ENCODE results near the gene MC1R. TPM values are rescaled to one million over a fixed set of nuclear protein-coding genes. Genes with fewer than 3 reads are reported as not detected.
"Not testable (repeated sequence)": the region's sequence is repeated elsewhere in the genome, so short reads cannot be mapped to it uniquely, and the experiment has no call there.

MC1R gene
- total RNA-seq, 1 experiment from 2014 or later, result 12.2 TPM

DNA sequence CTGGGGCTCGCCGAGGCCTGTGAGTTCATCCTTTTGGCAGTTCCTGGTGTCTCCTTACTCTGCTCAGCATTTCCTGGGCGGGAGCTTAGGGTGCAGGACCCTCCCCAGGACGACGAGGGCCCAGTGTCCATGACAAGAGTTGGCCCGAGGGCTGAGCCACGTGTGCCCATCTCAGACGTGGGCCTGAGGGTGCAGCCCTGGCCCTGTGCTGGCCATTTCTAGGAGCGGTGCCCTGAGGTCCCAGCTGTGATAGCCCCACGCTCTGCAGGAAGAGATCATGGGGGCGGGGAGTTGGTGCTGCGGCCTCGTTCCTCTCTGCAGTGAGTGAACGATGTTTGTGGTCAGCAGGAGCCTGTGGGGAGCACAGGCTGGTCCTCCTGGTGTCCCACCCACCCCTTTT is 6.0 kb upstream of the MC1R start (continued):
- TF ChIP-seq, protein P1, sequence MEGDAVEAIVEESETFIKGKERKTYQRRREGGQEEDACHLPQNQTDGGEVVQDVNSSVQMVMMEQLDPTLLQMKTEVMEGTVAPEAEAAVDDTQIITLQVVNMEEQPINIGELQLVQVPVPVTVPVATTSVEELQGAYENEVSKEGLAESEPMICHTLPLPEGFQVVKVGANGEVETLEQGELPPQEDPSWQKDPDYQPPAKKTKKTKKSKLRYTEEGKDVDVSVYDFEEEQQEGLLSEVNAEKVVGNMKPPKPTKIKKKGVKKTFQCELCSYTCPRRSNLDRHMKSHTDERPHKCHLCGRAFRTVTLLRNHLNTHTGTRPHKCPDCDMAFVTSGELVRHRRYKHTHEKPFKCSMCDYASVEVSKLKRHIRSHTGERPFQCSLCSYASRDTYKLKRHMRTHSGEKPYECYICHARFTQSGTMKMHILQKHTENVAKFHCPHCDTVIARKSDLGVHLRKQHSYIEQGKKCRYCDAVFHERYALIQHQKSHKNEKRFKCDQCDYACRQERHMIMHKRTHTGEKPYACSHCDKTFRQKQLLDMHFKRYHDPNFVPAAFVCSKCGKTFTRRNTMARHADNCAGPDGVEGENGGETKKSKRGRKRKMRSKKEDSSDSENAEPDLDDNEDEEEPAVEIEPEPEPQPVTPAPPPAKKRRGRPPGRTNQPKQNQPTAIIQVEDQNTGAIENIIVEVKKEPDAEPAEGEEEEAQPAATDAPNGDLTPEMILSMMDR (IDR thresholded peaks at IDR 0.05 in 2 of 3, conservative IDR thresholded peaks at IDR 0.05 in 1 of 3; ENCODE audit: borderline replicate concordance in 1 of 3, insufficient read depth in 1 of 3, low read depth in 2 of 3, low read length in 2 of 3), result no peak
- TF ChIP-seq SRF (IDR thresholded peaks at IDR 0.05; ENCODE audit: low read depth), result no peak
- no peak for TF ChIP-seq JUND (IDR thresholded peaks at IDR 0.05)
- TF ChIP-seq ZFX (IDR thresholded peaks at IDR 0.05), result no peak
- no peak for TF ChIP-seq FOSL1 (IDR thresholded peaks at IDR 0.05; ENCODE audit: low read depth)

DNA sequence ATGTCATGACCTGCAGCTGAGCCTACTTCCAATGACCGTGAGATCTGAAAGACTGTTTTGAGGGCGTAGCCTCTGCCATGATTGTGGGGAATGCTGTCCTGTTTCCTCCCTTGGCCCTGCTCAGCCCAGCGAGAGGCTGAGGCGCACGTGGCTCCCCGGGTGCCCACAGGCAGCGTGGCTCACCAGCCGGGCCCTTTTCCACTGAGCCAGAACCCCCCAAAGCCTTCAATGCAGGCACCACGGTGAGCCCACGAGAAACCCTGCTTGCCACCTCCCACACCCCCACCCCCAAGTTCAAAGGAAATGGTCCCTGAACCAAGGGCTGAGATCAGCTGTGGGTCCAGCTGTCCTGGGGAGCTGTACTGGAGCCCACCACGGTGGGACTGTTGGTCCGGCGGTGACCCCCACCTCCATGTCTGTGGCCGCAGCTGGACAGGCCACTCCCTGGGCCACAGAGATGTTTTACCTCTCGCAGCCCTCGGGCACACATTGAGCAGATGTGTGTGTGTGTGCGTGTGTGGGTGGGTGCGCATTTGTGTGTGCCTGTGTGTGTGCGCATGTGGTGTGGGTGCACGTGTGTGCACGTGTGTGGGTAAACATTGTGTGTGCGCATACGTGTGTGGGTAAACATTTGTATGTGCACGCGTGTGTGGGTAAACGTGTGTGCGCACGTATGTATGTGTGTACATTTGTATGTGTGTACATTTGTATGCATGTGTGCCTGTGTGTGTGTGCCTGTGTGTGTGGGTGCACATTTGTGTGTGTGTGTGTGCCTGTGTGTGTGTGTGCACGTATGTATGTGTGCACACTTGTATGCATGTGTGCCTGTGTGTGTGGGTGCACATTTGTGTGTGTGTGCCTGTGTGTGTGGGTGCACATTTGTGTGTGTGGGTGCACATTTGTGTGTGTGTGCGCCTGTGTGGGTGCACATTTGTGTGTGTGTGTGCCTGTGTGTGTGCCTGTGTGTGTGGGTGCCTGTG is 5.0 kb upstream of the MC1R start:
- Histone ChIP-seq H3K27me3 (ENCODE audit: insufficient read depth, low read length) (no peaks in the 10 kb centered on the region), H3K4me3 (replicated peaks in 1 of 2; ENCODE audit: low read depth in 1 of 2, low read length in 2 of 2) (no peak overlapping the region), H3K9me2 (ENCODE audit: insufficient read depth) (no peaks in the 10 kb centered on the region), H3K4me2 (ENCODE audit: low read length) (no peak overlapping the region), H3K9ac (ENCODE audit: low read length) (no peak overlapping the region), H4K20me1 (ENCODE audit: insufficient read depth) (no peaks in the 10 kb centered on the region), H3K4me1 (ENCODE audit: control insufficient read depth in 1 of 2, insufficient read depth in 2 of 2, low read length in 2 of 2) (peaks cover 28 to 40% of the 10 kb centered on the region in 2 experiments), H3K36me3 (ENCODE audit: control insufficient read depth in 1 of 2, insufficient read depth in 2 of 2, low read length in 2 of 2) (peaks cover 4 to 15% of the 10 kb centered on the region in 2 experiments; a peak in 3 of 4 replicates), H3K27ac (ENCODE audit: low read depth, low read length) (peak overlapping the region; percentile 17; the same call in 1 of the 2 replicates), H3K79me2 (ENCODE audit: insufficient read depth, low read length) (no peaks in the 10 kb centered on the region), H3K9me3 (ENCODE audit: control insufficient read depth in 1 of 2, insufficient read depth in 1 of 2, low read depth in 1 of 2, low read length in 2 of 2) (no peaks in the 10 kb centered on the region), H2AFZ (ENCODE audit: low read depth, low read length, poor library complexity, severe bottlenecking) (no peak overlapping the region)
- RAD21 ChIA-PET (ENCODE audit: low non-redundant PET in 1 of 2, low total read pairs in 2 of 2, uncharacterized antibody in 2 of 2, unreplicated experiment in 2 of 2), result no interaction called here
- CTCF ChIA-PET, result no interaction called here
- intact Hi-C loops (cut with micrococcal nuclease), result no loop called here
- ATAC-seq (no peak), DNase-seq (ENCODE audit: low read depth, low spot score) (no peak)
- TF ChIP-seq, protein P1 (IDR thresholded peaks at IDR 0.05 in 2 of 3, conservative IDR thresholded peaks at IDR 0.05 in 1 of 3; ENCODE audit: borderline replicate concordance in 1 of 3, insufficient read depth in 1 of 3, low read depth in 2 of 3, low read length in 2 of 3), result no peak
- POLR2A ChIA-PET, result interaction anchor here (1.4 kb wide), 1 partner anchor 9 kb away, joined by 4 read pairs; the partner anchor contains the start of gene TUBB3
- no TSS peak for BruUV-seq (replicated peaks)

DNA sequence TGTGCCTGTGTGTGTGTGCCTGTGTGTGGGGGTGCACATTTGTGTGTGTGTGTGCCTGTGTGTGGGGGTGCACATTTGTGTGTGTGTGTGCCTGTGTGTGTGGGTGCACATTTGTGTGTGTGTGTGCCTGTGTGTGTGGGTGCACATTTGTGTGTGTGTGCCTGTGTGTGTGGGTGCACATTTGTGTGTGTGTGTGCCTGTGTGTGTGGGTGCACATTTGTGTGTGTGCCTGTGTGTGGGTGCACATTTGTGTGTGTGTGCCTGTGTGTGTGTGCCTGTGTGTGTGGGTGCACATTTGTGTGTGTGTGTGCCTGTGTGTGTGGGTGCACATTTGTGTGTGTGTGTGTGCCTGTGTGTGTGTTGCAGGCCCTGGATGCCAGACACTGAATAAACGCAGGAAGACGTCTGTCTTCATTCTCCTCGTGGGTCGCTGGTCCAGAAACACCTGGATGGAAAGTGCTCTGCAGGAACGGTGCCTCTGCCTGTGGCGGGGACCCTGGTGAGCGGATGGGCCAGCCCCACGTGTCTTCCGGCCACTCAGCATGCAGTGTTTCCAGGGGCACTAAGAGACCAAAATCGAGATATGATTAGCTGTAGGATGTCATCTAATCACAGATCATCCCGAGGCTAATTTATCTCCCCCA is 3.9 kb upstream of the MC1R start:
- POLR2A ChIA-PET; H3K27me3 ChIP-seq (ENCODE audit: insufficient read depth, low read length); ATAC-seq; H3K79me2 ChIP-seq (ENCODE audit: insufficient read depth, low read length); intact Hi-C loops (cut with micrococcal nuclease); H4K20me1 ChIP-seq (ENCODE audit: insufficient read depth); H3K4me3 ChIP-seq (replicated peaks in 1 of 2; ENCODE audit: low read depth in 1 of 2, low read length in 2 of 2); H3K27ac ChIP-seq (ENCODE audit: low read depth, low read length); H3K9ac ChIP-seq (ENCODE audit: low read length); H3K9me2 ChIP-seq (ENCODE audit: insufficient read depth); H2AFZ ChIP-seq (ENCODE audit: low read depth, low read length, poor library complexity, severe bottlenecking); RAD21 ChIA-PET (ENCODE audit: low non-redundant PET in 1 of 2, low total read pairs in 2 of 2, uncharacterized antibody in 2 of 2, unreplicated experiment in 2 of 2); BruUV-seq (replicated peaks); H3K9me3 ChIP-seq (ENCODE audit: control insufficient read depth in 1 of 2, insufficient read depth in 1 of 2, low read depth in 1 of 2, low read length in 2 of 2); H3K4me2 ChIP-seq (ENCODE audit: low read length); CTCF ChIA-PET; DNase-seq (ENCODE audit: low read depth, low spot score): not testable (repeated sequence)
- Histone ChIP-seq H3K4me1 (ENCODE audit: control insufficient read depth in 1 of 2, insufficient read depth in 2 of 2, low read length in 2 of 2) (peaks cover 37 to 48% of the 10 kb centered on the region in 2 experiments), H3K36me3 (ENCODE audit: control insufficient read depth in 1 of 2, insufficient read depth in 2 of 2, low read length in 2 of 2) (peaks cover 2 to 15% of the 10 kb centered on the region in 2 experiments; a peak in 3 of 4 replicates)
